GM19043 (cell line): ENCODE measurements around the gene MSX2.
"Not testable (repeated sequence)": the region's sequence is repeated elsewhere in the genome, so short reads cannot be mapped to it uniquely, and the experiment has no call there.

Experiments used
- ATAC-seq: cut with Tn5 transposase; IDR thresholded peaks from one replicate; pipeline ENCODE4 v1.9.1; 2021; ENCODE audit warnings: low read depth; ENCODE audit not compliant: unreplicated experiment

Gene MSX2

DNA sequence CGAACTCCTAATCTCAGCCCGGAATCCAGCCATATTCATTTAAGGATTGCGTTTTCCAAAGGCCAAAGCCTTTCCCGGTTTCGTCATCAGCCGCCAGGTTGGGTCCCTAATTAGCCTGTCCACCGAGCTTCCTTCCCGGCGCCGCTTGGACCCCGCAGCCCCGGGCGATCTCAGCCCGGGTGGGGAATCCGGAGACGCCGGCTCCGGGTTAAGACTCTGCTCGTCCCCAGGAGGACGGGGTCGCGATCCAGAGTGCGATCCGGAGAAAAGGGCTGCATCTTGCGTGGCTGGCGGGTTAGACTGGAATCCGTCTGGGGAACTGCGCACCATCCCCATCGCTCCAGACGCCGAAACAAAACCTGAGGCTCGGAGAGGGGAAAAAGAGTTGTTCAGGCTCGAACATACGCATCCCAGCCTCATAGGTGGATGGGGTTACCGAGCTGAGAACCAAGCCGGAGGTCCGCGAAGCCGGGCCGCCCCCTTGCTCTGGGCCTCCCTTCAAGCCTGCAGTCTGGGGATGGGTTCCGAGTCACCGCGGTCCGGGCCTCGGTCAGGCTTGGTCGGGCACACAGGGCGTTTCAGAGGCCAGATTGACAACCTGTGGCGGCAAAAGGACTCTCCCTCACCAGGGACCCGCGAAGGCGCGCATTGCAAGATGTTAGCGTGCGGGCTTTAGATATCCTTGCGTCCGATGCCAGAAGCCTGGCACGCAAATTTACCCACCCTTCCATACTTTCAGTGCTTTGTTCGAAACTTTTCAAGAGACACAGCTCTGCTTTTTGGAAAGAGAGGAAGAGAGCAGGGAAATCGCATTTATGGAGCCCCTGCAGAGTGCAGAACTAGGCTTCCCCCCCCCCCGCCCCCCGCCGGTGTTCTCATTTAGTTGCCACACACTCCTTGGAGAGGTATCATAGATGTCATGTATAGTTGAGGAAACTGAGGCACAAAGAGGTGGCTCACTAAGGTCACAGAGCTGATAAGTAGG, 7.9 kb downstream of the MSX2 start:
- no peak for ATAC-seq

DNA sequence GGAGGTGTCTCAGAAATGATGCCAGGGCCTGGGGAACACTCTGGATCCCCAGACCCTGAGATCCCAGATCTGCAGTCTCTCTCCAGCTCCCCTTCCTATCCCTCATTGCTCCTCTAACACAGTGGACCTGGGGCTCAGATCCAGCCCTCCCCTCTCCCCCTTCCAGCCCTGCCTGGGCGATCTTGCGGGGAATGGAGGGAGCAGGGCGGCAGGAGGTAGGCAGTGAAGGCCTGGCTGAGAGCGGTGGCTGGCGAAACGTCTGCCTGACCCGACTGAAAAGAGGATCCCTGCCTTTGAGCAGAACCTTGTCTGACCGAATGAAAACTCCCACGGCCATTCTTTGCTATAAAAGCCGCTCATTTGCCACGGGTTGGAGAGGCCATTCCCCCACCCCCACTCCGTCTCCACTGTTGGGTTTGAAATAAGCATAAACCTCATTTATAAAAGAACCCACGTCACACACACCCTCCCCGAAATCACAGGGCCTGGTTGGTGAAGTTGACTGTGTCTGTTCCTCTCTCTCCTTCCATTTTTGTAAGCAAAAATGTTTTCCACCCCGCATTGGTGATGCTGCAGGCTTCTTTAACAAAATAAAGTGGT, 8.8 kb downstream of the MSX2 start:
- ATAC-seq = no peak

DNA sequence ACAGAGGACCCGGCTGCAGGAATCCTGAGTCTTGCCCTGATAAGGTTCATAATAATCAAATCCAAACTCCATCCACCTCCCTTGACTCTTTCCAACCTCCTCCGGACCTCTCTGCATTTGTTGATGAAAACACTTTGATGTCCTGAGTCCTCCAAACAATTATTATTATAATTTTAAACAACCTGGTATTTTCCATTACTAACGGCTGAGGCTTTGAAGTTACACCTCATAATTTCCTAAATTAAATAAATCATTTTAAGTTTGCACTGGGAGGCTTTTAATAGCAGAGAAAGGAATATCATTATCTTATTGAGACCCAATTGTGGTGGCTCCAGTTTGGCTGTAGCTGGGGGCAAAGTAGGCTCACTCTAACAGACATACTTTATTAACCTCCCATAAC, 9.5 kb downstream of the MSX2 start:
- ATAC-seq = no peak

DNA sequence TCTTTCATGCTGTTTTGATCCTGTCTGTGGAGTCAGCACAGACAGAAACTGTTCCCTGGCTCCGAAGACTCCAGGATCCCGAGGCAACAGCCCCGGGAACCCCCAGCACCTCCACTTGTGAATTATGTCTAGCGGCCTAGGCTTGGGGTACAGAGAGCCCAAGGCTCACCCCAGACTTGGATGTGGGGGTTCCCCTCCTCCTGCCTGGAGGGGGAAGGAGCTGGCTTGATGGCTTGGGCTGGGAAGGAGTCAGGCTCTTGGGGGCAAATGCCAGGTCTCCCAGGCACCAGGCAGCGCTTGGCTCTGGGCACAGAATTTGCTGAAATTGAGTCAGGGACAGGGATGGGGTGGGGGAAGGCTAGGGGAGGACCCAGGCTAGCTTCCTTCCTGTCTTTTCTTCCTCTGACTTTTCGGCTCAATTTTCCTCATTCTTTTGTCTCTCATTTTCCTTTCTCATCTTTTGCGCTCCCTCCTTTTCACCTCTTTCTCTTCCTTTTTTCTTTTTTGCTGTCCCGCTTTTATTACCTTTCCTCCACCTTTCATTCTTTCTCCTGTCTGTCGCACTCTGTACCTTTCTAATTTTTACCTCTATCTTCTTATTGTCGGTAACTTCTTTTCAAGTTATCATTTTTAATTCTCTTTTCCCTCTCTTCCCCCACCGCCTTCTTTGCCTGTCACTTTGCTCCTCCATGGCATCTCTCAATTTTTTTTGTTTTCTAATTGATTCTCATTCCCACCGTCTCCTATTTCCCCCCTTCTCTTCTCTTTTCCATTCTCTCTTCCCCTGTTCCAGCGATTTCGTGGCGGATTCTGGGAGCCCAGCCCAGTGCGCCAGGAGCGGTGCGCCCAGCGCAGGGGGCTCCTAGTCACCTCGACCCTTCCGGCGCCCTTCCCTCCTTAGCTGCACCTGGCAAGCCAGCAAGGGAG, 10.5 kb downstream of the MSX2 start:
- no peak for ATAC-seq

DNA sequence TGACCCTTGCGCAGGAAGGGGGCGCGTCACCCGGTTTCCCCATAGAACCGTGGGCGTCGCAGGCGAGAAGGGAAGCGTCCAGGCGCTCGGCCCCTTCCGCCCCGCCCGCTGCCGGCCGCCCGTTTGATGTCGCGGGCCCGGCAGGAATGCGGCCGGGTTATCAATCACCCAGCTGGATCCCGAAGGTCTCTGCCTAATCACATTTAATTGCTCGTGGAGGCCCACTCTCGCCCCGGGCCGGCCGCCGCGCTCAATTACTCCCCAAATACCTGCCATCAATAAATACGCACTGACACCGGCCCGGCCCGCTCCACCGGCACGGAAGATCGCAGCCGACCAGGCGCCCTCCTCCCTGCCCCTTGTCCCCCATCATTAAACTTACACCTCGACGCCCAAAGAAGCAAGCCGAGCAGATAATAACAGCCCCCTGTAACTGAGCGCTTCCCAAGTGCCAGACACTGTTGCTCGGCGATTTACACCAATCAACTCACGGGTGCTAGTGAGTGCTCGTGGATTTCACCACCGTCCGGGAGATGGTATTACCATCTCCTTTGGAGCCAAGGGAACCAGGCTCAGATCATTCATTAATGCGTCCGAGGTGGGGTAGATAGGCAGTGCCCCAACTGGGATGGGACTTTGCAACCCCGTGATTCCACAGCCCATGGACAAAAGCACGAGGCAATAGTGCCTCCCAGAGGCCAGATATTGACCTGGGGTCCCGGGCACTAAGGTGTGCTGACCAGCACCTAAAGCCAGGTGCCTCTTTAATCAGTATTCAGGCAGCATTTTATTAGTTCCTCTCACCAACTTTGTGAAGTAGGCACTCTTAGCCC, 11.3 kb downstream of the MSX2 start:
- ATAC-seq = no peak

DNA sequence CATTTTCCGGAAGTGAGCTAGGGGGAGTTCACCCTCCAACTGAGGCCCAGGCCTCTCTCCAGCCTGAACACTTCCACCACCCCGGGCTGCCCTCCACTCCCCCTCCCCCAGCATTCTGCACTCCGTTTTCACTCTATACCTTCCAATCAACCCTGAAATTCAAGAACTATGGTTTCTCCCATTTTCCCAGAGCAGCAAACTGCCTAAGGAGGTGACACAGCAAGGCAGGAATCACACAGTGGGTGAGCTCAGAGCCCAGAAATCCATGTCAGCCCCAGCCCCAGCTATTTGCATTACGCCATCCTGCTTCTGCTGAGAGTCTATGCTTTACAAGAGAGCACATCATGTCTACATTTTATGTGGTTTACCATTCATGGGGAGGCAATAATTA, 11.9 kb downstream of the MSX2 start:
- ATAC-seq = no peak

DNA sequence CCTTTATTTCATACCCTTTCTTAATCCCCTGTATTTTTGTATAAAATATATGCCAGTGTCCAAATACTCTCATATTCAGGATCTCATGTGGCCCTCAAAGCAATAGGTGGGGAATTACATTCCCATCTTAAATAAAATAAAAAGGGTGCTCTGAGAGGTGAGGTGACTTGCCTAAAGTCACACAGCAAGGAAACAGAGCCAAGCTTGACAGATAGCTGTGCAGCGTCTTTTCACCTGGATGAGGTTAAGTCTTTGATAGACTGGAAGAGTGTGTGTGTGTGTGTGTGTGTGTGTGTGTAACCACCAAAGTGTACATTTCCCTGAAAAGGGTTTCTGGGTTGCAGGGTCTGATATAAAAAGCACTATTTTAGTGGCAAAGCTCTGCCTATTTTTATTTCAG, 12.4 kb downstream of the MSX2 start:
- ATAC-seq = no peak

DNA sequence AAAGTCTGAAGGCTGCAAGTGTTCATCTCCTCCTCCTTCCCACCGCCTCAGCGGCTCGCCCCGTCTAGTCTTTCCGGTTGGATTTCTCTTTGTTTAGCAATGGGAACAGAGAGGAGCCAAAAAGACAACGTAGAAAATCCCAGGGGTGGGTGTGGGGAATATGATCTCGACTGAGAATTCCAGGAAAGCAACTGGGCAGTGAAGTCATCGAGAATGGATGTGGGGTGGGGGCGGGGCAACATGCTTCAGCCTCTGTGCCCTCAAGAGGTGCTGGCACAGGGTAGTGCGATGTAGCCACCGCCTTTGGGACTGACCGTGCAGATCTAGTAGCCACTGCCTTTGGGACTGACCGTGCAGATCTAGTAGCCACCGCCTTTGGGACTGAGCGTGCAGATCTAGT, 12.9 kb downstream of the MSX2 start:
- no peak for ATAC-seq

DNA sequence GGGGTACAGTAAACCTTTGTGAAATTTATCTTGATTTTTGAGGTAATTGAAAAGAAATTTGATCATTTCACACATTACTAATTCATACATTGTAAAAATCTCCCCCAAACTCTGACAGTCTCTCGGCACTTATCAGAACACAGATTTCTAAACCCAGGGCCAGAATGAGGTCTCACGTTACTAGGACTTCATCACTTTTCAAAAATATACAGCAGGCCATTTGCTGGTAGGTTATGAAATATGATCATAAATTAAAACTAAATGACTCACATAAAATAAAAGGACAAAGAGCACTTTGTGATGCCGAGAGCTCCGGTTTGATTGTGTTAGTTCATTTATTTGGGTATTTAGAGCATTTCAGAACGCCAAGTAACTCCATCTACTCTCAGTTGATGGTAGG, 17.0 kb downstream of the MSX2 start:
- ATAC-seq = no peak

DNA sequence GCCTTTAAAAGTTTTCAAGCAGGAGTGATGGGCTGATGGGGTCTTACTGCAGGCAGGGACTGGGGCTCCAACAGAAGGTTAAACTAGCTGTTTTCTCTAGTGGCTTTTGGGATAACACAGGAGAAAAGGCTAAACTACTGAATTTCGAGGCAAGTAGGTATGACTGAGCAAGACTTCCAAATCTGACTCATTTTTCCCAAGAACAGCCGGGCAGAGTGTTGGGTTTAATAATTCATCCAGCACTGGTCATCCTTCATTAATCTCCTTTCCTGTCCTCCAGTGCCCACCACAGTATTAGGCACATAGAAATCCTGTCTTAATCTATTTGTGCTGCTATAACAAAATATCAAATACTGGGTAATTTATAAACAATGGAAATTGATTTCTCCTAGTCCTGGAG, 20.5 kb downstream of the MSX2 start:
- ATAC-seq = no peak

DNA sequence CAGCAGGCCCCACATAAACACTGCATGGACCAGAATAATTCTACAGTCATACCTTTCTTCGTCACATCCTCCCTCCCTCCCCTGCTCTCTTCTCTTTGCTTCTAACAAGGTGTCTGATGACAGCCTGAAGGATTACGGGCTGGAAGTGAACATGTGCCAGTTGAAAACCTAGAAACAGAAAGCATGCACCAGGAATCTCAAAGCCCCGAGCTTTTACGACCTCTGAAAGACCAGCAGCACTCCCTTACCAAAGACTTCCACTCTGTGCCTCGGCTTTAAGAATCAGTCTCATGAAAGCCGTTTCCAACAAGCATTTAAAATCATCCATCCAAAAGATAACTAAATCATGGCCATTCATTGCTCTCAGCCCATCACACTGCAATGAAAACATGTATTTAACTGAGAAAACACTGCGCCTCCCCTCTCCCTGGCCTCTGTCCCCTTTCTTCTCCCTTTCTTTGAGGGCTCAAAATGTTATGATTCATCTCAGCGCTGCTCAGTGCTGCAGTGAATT, 21.3 kb downstream of the MSX2 start:
- no peak for ATAC-seq

DNA sequence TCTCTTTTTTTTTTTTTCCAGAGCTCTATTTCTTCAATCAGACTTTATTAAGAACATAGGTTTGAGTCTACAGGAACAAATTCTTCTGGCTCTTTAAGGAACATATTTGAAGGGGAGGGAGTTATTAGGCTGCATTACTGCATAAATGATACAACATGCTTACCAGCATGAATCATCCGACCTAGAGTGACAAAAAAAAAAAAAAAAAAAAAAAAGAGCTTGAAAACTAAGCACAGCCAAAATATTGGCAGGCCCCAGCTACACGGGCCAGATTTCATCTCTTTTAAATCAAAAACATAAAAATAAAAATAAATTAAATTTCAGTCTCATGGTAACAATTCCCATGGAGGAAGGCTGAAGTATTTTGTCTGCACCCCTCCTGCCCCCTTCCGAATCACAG, 26.3 kb downstream of the MSX2 start:
- ATAC-seq = no peak

DNA sequence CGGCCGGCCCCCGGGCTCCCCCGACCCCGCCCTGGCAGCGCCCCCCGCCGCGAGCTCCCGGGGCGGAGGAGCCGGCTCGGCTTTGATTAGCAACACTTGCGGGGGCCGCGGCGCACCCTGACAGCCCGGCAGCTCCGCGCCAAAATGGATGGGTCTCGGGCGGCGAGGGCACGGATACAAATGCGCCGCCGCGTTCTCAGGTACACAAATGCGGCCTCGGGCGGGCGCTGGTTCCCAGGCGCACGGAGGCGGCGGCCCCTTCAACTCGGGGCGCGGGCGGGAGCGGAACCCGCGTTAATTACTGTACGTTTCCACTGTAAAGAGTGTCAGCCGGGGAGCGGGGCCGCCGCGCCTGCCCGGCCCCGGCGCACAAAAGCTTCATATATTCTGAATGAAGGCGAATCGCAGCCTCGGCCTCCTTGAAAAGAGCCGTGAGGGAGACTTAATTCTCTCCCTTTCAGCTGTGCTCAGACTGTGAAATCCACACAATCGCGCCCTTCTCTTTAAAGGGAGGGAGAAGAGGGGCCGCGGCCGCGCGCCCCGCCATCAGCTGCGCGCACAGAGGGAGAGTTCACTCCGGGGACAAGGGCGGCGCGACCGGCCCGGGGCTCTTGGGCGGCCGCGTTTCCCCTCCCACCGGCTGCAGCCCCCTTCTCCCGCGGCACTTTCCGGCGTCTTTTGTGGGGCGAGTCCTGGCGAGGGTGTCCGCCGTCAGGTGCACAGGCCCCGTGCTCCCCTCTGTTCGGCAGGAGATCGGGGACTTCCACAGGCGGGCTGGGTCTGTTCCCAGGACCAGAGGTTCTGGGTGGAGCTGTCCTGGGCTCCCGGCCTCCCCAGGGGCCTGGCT, 27.0 kb downstream of the MSX2 start:
- ATAC-seq = no peak

DNA sequence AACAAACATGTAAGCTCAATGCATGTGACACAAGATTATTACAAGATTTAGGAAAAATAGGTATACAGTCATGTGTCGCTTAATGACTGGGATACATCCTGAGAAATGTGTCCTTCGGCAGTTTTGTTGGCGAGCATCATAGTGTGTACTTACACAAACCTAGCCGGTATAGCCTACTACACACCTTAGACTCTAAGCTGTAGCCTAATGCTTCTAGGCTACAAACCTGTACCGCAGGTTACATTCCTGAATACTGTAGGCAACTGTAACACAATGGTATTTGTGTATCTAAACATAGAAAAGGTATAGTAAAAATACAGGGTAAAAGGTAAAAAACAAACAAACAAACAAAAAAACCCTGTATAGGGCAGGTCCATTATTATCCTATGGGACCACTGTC, 27.7 kb downstream of the MSX2 start:
- ATAC-seq = no peak

DNA sequence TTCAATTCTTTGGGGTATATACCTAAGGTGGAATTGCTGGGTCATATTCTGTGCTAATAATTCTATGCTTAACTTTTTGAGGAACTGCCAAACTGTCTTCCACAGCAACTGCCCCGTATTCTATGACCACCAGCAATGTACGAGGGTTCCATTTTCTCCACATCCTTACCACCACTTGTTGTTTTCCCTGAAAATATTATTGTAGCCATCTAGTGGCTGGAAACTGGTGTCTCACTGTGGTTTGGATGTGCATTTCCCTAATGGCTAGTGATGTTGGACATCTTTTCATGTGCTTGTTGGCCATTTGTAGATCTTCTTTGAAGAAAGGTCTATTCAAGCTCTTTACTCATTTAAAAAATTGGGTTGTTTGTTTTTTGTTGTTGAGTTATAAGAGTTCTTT, 30.7 kb downstream of the MSX2 start:
- no peak for ATAC-seq

DNA sequence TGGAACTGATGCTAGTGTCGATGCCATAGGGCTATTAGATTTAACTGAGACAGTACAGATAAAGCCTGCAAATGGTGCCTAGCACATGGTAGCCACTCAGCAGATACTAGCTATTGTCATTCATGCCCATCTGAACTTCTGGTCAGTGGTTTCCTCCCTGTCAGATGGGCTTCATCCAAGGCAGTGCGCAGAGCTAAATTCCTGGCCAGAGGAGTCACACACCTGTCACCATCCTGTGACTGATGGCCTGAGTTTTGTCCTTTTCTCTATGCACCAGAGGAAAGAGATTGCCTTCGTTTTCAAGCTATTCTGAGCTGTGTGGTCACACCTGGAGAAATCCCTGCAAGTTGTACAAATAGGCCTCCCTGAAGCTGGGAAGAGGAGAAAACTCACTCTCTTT, 34.7 kb downstream of the MSX2 start:
- no peak for ATAC-seq

DNA sequence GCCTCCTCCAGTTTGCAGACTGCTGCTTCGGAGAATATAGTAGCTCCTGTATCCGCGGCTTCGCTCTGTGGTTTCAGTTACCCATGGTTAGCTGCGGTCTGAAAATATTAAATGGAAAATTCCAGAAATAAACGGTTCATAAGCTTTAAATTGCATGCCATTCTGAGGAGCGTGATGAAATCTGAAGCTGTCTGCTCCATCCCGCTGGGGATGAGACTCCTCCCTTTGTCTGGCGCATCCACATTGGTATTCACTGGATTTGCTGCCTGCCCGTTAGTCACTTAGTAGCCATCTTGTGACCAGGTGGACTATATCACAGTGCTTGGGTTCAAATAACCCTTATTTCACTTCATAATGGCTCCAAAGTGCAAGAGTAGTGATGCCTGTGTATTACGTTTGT, 36.3 kb downstream of the MSX2 start:
- ATAC-seq = no peak

DNA sequence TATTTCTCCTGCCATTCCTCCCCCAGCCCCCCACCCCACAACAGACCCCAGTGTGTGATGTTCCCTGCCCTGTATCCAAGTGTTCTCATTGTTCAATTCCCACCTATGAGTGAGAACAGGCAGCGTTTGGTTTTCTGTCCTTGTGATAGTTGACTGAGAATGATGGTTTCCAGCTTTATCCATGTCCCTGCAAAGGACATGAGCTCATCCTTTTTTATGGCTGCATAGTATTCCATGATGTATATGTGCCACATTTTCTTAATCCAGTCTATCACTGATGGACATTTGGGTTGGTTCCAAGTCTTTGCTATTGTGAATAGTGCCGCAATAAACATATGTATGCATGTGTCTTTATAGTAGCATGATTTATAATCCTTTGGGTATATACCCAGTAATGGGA, 37.0 kb downstream of the MSX2 start:
- not testable (repeated sequence) for ATAC-seq

DNA sequence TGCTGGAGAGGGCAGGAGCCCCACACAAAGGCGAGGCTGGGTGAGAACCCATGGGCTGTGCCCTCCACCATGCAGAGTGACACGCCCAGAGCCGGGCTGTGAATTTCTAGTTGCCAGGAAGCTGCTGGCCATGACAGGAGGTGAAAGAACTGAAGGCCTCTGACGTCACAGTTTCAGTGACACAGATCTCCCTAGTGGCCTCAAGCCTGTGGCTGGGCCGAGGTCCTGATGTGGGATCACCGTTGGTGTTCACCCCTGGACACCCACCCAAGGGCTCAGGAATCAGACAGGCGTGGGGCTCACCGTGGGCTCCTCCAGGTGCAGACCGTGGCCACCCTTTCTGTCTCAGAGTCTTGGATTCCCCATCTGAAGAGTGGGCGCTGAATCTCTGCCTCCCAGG, 39.9 kb downstream of the MSX2 start:
- no peak for ATAC-seq
